Left ventricle myocardium inferior (tissue), 1 donor: ENCODE results near the gene TNFRSF8. TPM values are rescaled to one million over a fixed set of nuclear protein-coding genes. Genes with fewer than 3 reads are reported as not detected.

Experiments
- DNase-seq: peaks from one replicate; pipeline ENCODE4 v3.0.0-alpha.2; 2020
- H3K27ac ChIP-seq: fragments of 200-600 bp; replicated peaks from 2 replicates; pipeline ENCODE4 v1.8.0; 2021
- H3K27me3 ChIP-seq: fragments of 200-600 bp; 2 replicates; pipeline ENCODE4 v1.8.0; 2021; ENCODE audit warnings: low read depth
- H3K36me3 ChIP-seq: fragments of 200-600 bp; 2 replicates; pipeline ENCODE4 v1.8.0; 2021
- H3K4me1 ChIP-seq: fragments of 200-600 bp; 2 replicates; pipeline ENCODE4 v1.8.0; 2021
- H3K4me3 ChIP-seq: fragments of 200-600 bp; 2 replicates; pipeline ENCODE4 v1.8.0; 2021; ENCODE audit warnings: mild to moderate bottlenecking, moderate library complexity
- H3K9me3 ChIP-seq: fragments of 200-600 bp; replicated peaks from 2 replicates; pipeline ENCODE4 v1.8.0; 2021
- CTCF ChIP-seq: fragments of 200-600 bp; IDR thresholded peaks from 2 replicates; pipeline ENCODE4 v1.8.0; 2021; ENCODE audit warnings: antibody characterized with exemption, mild to moderate bottlenecking, borderline replicate concordance
- intact Hi-C: fragments of 100-400 bp; cut with micrococcal nuclease; formaldehyde crosslinking; loops from one replicate; pipeline ENCODE4 v1.11.0; 2022
- total RNA-seq: library from RNA; stranded (reverse); fragmentation: NEBNext Ultra II Directional; extraction: Animal tissue kit (Norgen Biotek cat#: 25700); gene quantifications from one replicate; pipeline ENCODE4 v1.2.1, GENCODE V29; 2021
- donor health status: DM: no; HTN: yes; CAD: no; lungs with severe emphysema.

TNFRSF8 gene
- total RNA-seq, 1 donor from 2014 or later = 0.82 TPM

- no peak overlapping the region for H3K4me3 ChIP-seq
- H3K27ac ChIP-seq = no peak overlapping the region
- intact Hi-C loops = no loop called here
- H3K36me3 ChIP-seq = no peaks in the 10 kb centered on the region
- peaks cover 68% of the 10 kb centered on the region for H3K27me3 ChIP-seq
- no peaks in the 10 kb centered on the region for H3K4me1 ChIP-seq
- H3K9me3 ChIP-seq = peaks cover 11% of the 10 kb centered on the region
- TF ChIP-seq CTCF = no peak
- DNase-seq = no peak
Measured at GRCh38 chr1:12076425-12077005, 13.4 kb downstream of the TNFRSF8 start.

GRCh38 chr1:12078575-12078937 lies 15.5 kb downstream of the TNFRSF8 start:
- Histone ChIP-seq H3K4me3 (no peak overlapping the region), H3K27ac (no peak overlapping the region), H3K27me3 (peaks cover 50% of the 10 kb centered on the region), H3K36me3 (no peaks in the 10 kb centered on the region), H3K4me1 (no peaks in the 10 kb centered on the region), H3K9me3 (peaks cover 25% of the 10 kb centered on the region)
- no peak for TF ChIP-seq CTCF
- no peak for DNase-seq
- intact Hi-C loops = no loop called here

- H3K27me3 ChIP-seq = peaks cover 43% of the 10 kb centered on the region
- H3K27ac ChIP-seq = no peak overlapping the region
- TF ChIP-seq CTCF = peak; percentile 58
- no peaks in the 10 kb centered on the region for H3K4me1 ChIP-seq
- no peaks in the 10 kb centered on the region for H3K36me3 ChIP-seq
- H3K9me3 ChIP-seq = peaks cover 28% of the 10 kb centered on the region
- intact Hi-C loops = no loop called here
- no peak for DNase-seq
- no peak overlapping the region for H3K4me3 ChIP-seq
Measured at GRCh38 chr1:12078938-12079861, 16.1 kb downstream of the TNFRSF8 start.

GRCh38 chr1:12080156-12080555 lies 17.1 kb downstream of the TNFRSF8 start:
- intact Hi-C loops = no loop called here
- H3K27ac ChIP-seq = no peak overlapping the region
- no peak for TF ChIP-seq CTCF
- peaks cover 37% of the 10 kb centered on the region for H3K27me3 ChIP-seq
- no peaks in the 10 kb centered on the region for H3K36me3 ChIP-seq
- H3K9me3 ChIP-seq = peaks cover 28% of the 10 kb centered on the region
- no peak for DNase-seq
- H3K4me1 ChIP-seq = no peaks in the 10 kb centered on the region
- no peak overlapping the region for H3K4me3 ChIP-seq

GRCh38 chr1:12080773-12081556 lies 17.9 kb downstream of the TNFRSF8 start:
- Histone ChIP-seq H3K27me3 (peaks cover 31% of the 10 kb centered on the region), H3K27ac (no peak overlapping the region), H3K4me1 (no peaks in the 10 kb centered on the region), H3K9me3 (peaks cover 28% of the 10 kb centered on the region), H3K36me3 (no peaks in the 10 kb centered on the region), H3K4me3 (no peak overlapping the region)
- TF ChIP-seq CTCF = no peak
- intact Hi-C loops = no loop called here
- no peak for DNase-seq
